GM21619 (cell line): ENCODE data around the gene KCNG2.

Experiments used
- ATAC-seq: cut with Tn5 transposase; IDR thresholded peaks from one replicate; pipeline ENCODE4 v1.9.1; 2021; ENCODE audit not compliant: unreplicated experiment

KCNG2 gene

DNA sequence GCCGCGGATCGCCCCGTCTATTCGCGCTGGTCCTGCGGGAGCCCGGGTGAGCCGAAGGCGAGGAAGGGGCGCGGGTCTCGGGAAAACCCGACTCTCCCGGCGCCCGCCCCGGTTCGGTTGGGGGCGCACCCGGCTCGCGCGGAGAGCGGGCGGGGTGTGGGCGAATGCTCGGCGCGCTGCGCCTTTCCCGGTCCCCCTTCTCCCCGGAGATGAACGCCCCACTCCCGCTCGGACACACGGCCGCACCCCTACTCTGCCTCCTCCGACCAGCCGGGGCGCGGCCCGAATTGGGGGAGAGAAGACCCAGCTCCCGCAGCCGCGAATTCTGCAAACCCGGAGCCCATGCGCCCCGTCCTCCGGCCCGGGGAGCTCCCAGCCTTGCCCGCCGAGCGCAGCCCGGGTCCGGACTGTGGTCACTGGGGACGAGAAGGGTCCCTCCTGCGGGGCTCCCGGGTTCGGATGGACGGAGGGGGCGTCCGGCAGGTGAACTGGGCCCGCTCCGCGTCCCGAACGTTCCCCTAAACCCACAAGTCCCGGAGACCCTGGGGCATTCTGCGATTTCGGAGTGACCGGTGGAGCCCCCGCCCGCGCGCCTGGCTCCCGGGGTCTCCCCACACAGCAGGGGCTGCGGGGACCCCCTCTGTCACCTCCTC is 734 bp downstream of the KCNG2 start:
- no peak for ATAC-seq

DNA sequence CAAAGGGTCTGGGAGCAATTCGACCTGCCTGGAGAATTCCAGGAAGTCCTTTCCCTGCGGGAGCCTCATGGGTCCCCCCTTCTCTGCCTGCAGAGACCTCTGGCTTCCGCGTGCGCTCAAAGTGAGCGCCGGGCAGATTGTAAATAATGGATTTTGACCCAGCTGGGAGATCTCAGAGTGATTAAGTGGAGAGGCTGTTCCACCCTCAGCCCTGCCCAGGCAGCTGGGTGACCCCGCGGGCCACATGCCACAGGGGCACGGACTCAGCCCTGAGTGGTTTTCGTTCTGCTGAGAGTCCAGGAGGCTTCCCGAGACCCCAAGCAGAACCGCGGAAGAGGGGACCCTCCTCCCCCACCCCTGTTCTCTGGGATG is 1.2 kb downstream of the KCNG2 start:
- no peak for ATAC-seq

DNA sequence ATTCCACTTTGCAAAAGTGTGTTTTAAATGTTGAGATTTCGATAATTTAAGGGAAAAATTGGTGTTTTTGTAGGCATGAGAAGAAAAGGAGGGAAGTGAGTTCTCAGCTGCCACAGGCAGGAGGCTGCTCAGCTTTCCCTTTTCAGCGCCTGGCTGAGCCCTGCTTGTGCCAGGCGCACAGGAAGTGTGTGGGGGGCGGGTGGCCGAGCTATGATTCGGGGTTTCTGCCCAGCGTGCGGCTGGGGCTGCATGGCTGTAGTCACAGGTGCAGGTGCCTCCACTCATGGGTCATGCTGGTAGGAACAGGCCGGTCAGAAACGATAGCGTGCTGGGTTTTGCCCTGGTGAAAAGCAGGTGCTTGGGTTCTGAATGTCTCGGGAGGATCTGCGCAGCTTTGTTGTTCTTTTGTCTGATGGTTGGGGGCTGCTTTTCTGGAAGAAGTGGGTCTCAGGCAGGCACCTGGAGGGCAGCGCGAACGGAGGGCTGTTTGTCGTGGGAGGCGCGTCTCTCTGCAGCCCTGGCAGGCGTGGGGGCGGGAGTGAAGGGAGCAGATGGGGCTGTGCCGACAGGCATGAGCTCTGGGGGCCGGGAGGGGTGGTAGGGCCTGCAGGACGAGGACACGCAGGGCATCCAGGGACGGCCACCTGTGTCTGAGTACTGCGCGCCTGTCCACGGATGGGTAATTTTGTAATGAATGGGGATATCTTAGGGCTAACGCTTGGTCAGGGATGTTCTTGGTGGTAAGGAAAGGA is 2.1 kb downstream of the KCNG2 start:
- ATAC-seq = no peak

DNA sequence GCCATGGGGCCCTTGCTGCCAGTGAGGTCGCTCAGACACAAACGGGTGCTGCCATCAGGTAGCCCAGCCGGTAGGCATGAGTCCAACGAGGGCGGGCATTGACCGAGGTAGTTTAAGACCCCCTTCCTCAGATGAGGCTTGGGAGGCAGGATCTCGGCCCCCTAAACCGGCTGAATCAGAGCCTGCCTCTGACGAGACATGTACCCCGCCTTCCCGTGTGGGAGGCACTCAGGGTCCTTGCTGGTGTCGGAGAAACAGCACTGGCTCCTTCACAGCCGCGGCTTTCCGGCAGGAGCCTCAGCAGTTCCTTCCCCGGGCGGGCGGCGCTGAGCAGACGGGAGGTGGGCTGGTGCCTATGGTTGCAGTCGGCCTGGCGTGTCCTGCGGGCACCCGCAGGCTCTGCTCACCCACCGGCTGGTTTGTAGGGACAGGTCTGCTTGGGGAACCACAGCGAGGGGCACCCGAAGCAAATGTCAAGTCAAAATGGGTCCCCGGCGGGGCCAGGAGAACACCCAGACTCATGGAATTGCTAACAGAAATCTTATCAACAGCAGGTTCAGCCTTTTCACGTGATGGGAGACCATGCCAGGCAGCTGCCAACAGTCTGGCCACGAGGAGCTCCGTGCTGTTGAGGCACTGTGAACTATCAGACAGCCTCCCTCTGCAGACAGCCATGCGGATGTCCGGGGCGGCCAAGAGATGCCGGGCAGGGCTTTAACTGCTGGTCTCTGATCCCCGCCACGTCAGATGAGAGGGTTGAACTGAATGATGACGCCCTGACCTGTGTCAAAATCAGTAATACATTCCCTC is 2.8 kb downstream of the KCNG2 start:
- no peak for ATAC-seq

DNA sequence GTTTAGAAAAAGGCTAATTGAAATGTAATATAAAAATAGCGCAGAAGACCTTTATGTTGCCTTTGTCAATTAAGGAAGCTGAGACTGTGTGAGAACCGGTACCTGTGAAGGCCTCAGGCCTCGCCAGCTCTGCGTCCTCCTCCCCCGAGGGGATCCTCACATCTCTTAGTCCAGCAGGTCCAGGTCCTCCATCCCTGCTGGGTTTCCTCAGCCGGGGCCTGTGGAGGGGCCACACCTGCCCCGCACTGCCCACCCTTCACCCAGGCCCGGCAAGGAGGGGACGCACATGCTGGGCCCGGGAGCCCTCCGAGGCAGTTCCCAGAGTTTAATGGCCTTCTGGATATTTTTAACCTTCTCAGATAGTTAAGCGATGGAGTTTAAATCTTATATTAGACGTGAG is 3.5 kb downstream of the KCNG2 start:
- no peak for ATAC-seq

DNA sequence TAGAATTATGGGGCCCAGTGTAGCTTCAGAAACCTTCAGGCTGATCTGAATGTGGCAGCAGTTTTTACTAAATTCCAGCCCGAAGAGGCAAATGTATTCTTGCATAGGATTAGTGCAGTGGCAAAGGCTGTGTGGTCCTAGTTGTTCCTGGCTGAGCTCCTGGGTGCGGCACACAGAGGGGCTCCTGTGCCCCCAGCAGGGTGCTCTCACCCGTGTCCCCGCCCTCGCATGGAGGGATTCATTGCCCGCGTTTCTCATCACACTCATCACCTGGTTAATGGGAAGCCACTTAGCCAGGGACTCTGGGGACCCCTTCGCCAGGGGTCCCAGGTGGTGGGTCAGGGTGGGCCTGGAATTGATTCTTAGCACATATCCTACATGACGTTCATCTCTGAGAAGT is 3.9 kb downstream of the KCNG2 start:
- ATAC-seq = no peak

DNA sequence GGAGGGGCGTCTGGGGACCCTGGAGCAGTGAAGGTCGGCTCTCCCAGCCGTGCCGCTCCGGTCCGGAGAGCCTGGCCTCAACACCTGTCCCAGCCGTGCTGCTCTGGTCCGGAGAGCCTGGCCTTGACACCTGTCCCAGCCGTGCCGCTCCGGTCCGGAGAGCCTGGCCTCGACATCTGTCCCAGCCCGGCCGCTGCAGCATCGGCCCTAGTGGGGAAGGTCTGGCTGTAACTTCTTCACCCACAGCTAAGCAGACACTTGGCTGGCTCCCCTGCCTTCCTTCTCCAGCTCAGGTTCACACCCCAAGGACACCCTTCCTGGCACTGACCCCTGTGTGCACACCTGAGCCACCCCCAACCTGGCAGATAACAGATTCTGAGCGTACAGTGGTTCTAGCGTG is 4.6 kb downstream of the KCNG2 start:
- ATAC-seq = no peak

DNA sequence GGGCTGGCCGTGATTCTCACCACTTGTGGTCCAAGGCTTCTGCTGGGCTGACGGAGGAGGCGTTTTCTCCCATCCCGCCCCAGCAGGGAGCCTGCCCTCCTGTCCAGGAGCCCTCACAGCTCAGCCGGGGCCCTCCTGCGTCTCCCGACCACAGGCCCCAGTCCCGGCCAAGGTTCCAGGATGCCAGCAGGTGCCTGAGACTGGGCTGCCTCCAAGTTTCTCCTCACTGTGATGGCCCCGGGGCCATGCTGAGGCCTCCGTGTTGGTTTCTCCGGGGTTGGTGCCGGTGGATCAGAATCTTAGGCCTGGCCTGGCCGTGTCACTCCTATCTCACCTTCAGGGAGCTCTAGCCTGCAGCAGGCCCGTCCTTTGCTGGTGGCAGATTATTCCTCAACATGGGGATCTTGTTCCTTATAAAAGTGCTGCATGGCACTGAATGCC is 5.9 kb downstream of the KCNG2 start:
- no peak for ATAC-seq

DNA sequence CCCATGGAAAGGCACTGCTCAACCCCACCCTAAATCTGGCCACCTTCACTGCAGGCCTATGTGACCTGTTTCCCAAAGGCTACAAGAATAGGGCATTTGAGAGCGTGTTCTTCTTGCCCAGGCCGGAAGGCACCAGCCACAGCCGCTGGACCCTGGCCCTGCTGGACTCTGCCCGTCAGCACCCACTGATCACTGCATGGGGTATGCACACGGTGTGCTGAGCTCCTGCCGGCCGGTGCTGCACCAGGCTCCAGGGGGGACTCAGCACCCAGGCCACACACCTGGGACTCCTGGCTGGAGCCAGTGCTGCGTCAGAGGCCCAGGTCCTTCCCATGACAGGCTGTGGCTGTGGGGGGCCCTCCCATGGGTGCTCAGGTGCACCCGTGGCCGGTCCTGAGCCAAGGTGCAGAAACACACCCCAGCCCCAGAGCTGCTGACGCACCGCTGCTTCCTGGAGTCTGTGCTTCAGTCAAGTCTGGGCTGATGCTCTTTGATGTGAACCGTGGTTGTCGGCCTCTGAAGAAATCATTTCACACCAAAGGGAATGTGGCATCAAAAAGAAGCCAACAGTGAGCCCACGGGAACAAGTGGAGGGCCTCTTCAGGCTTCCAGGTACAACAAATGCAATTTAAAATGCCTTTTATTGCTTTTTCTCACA is 6.5 kb downstream of the KCNG2 start:
- no peak for ATAC-seq

DNA sequence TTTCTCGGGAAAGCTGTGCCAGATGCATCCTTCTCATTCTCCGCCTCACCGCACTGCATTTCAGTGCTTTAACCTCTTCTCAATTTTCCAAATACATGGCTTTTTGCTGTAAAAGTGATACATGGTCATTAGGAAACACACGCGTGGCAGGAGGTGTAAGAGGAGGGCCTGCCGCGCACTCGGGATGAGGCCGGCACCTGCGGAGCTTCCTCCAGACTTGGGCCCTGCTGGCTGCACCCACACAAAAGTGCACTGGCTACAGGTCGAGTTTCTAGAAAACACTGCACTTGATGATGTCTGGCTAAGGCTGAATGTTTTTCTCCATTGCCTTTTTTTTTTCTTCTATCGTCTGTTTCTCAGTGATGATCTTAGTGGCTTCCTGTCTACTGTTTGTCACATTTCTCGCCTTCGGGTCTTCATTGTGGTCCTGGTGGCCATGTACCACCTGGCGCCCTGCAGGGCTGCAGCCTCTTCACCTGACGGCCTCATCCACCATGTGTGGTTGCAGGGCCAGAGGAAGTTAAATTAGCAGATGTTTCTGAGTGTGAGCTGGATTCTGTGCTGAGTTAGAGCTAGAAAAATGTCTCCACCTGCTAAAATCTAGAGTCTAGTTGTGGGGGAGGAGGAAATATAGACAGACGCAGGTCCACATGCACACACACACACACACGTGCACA is 7.6 kb downstream of the KCNG2 start:
- ATAC-seq = no peak

DNA sequence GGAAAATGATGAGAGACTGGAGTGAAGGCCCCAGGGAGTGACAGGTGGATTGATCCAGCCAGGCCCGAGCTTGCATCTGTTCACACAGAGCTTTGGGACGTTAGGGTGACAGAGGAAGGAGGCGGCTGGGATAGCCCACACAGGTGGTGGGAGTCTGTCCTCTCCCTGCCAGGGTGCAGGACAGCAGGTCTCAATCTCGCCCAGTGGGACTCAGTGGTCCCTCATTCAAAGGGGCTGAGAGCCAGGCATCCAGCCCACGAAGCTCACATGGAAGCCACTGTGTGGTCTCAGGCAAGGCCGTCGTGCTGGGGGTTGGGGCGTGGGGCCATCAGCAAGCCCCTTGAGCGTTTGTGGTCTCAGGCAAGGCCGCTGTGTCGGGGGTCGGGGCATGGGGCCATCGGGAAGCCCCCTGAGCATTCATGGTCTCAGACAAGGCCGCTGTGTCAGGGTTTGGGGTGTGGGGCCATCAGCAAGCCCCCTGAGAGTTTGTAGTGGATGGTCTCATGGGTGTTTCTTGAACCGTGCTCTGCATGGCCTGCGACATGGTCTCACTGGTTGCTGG is 8.3 kb downstream of the KCNG2 start:
- no peak for ATAC-seq

DNA sequence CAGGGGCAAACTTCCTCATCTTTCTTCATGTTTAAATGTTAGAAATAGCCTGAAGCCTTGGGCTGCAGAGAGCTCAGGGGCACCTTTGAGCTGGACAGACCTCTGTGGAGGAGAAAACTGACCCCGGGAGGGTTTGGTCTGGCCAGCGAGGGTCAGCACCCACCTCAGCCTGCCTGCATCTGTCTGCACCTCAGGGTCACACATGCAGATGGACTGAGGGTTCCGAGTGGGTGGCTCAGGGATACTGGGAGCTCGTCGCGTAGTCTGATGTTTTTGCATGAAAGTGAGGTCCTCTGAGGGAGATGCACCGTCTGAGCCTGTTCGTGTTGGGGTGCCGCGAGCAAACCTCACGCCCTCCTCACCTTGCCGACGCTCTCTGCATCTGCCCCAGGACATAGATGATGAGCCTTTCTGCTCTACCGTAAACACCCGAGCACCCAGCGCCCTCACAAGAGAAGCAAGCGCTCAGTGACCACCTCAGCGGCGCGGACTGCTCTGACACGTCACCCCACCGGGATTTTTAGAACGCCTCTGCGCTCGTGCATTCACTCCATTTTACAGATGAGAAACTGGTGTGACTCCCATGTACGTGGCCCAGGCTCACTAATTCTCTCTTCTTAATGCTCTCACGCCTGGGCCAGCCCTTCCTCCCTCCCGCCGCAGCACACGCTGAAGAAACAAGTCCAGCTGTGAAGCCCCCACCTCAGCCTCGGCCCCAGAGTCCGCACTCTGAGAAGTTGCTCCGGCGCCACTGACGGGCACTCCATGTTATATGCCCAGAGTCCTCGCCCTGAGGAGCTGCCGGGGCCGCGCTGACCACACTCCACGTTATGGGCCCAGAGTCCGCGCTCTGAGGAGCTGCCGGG is 9.5 kb downstream of the KCNG2 start:
- no peak for ATAC-seq

DNA sequence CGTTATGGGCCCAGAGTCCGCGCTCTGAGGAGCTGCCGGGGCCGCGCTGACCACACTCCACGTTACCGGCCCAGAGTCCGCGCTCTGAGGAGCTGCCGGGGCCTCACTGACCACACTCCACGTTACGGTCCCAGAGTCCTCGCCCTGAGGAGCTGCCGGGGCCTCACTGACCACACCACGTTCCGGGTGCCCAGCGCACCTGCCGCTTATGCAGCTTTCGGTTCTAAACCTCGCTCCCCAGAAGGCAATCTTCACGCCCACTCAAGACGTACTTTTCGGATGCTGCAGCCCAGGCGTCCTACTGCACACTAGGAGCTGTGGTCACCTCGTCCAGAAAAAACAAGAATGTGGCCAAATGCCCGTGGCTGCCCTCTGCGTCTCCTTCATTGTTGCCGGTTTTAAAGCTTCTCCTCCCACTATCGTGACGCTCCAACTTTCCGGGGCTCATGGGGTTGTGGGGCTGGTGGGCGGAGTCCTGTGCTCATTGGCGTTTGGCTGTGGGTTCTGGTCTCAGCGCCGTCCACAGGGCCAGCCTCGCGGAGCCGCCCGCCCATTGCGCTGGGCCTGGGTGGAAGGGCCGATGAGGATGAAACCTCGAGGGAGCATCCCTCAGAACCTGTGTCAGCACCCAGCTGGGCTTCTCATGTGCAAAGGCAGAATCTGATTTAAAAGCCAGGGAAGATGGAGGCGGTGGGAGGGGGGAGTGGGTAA is 11.9 kb downstream of the KCNG2 start:
- no peak for ATAC-seq

DNA sequence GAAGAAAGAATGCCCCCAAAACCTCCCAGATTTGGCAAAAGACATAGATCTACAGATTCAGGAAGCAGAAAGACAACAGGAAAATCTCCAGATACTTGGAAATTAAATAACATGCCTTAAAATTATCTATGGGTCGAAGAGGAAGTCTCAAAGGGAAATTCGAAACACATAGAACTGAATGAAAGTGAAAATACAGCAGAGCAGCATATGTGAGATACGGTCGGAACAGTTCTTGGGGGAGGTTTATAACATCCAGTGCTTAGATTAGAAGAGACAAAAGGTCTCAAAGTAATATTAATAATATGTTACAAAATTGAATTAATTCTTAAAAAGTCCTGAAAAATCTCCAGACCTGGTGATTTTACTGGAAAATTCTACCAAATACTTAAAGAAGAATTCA is 14.3 kb downstream of the KCNG2 start:
- no peak for ATAC-seq

DNA sequence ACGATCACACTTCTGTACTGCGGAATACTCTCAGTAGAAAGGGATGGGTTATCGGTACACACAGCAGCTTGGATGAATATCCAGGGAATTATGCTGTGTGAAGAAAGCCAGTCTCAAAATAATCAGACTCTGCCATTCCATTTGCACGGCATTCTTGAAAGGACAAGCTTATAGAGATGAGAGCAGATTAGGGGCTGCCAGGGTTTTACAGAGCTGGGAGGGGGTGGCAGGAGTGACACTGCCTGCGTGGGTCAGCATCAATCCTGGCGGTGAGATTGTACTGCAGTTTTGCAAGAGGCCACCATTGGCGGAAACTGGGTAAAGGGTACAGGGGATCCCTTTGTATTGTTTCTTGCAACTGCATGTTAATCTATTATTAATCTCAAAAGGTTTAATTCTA is 16.6 kb downstream of the KCNG2 start:
- no peak for ATAC-seq

DNA sequence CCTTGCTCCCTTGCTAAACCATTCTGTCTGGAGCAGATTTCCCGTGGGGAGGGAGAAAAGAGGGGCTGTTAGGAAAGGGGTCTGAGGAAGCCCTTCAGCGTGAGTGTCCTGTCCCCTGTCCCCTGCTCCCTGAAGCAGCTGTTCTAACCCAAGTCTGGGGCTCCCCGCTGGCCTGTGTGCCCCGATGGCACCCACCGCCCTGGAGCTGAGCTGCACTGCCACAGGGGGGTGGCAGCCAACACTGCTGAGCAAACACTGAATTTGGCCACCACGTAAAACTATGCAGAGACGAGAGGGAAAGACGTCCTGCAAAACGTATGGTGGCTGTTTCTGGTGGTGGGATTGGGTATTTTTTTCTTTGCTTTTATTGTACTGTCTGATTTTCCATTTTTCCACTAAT is 17.9 kb downstream of the KCNG2 start:
- no peak for ATAC-seq

DNA sequence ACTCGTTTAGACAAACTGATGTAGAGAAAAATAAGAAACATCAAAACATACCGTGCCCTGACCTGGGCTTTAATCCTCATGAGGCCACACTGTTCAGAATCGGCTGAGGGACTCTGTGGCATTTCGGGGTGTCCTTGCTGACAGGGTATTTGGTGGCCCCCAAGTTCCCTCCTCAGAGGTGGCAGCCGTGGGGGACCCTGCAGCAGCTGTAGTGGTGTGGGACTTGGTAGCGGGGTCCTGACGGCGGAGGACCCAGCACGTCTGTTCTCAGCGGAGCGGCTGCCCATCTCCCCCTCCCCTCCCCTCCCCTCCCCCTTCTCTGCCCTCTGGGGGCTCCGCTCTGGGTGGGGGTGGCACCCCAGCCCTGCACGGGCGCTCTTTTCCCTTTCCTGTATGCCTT is 18.4 kb downstream of the KCNG2 start:
- no peak for ATAC-seq

DNA sequence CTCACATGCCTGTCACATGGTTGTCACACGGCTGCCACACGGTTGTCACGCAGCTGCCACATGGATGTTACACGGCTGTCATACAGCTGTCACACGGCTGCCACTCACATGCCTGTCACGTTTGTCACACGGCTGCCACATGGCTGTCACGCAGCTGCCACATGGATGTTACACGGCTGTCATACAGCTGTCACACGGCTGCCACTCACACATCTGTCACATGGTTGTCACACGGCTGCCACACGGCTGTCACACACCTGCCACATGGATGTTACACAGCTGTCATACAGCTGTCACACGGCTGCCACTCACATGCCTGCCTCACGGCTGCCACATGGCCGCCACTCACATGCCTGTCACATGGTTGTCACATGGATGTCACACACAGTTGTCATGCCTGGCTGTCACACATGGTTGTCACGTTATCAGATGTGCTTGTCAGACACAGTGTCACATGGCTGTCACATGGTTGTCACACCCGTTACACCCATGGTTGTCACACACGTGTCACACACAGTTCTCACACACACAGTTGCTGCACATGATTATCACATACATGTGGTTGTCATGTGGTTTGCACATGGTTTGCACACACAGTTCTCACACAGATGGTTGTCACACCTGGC is 19.4 kb downstream of the KCNG2 start:
- no peak for ATAC-seq

DNA sequence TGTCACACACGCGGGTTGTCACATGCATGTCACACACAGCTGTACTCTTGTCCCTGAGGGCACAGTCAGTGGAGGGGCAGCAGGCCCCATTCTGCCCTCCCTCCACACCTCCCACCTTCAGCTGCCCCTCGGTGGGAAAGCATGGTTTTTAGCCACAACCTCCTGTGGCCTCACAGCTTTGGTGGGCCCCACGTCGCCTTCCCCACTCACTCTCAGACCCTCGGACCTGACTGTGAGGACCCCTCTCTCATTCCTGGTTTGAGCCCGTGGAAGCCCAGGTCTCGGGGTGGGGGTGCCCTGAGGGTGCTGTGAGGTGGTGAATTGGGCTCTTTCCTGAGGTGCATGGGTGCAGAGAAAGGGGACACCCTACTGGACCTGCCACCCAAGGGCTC is 19.9 kb downstream of the KCNG2 start:
- no peak for ATAC-seq
